NOMO-1 treated with dmso at 0.1 percent for 144 hours (cell line): ENCODE results near the gene KMT2E.

ENCODE experiments used
- DNase-seq: peaks from one replicate; lab custom pipeline; 2025; ENCODE audit not compliant: unreplicated experiment; lab: John Stamatoyannopoulos, UW

KMT2E gene

GRCh38 chr7:105068886-105069285 lies 54.9 kb downstream of the KMT2E start:
- no peak for DNase-seq

GRCh38 chr7:105073143-105073542 lies 59.1 kb downstream of the KMT2E start:
- no peak for DNase-seq

- DNase-seq = no peak
Measured at GRCh38 chr7:105079348-105079747, 65.3 kb downstream of the KMT2E start.

GRCh38 chr7:105084581-105084980 lies 70.6 kb downstream of the KMT2E start:
- DNase-seq = no peak

- no peak for DNase-seq
Measured at GRCh38 chr7:105086850-105087249, 72.8 kb downstream of the KMT2E start.

GRCh38 chr7:105087981-105088380 lies 74.0 kb downstream of the KMT2E start:
- no peak for DNase-seq

- no peak for DNase-seq
Measured at GRCh38 chr7:105088456-105088855, 74.5 kb downstream of the KMT2E start.

- DNase-seq = no peak
Measured at GRCh38 chr7:105094966-105095365, 81.0 kb downstream of the KMT2E start.

GRCh38 chr7:105096306-105096705 lies 82.3 kb downstream of the KMT2E start:
- DNase-seq = no peak

- DNase-seq = no peak
Measured at GRCh38 chr7:105097619-105098018, 83.6 kb downstream of the KMT2E start.

GRCh38 chr7:105098863-105099515 lies 85.0 kb downstream of the KMT2E start:
- no peak for DNase-seq

GRCh38 chr7:105101864-105102263 lies 87.9 kb downstream of the KMT2E start:
- DNase-seq = no peak

GRCh38 chr7:105102557-105103352 lies 88.8 kb downstream of the KMT2E start:
- DNase-seq = no peak

- DNase-seq = no peak
Measured at GRCh38 chr7:105105579-105105978, 91.6 kb downstream of the KMT2E start.

GRCh38 chr7:105106473-105106872 lies 92.5 kb downstream of the KMT2E start:
- no peak for DNase-seq

- no peak for DNase-seq
Measured at GRCh38 chr7:105107458-105107857, 93.5 kb downstream of the KMT2E start.

GRCh38 chr7:105112440-105113418 lies 98.7 kb downstream of the KMT2E start:
- no peak for DNase-seq

- no peak for DNase-seq
Measured at GRCh38 chr7:105118612-105119600, 104.9 kb downstream of the KMT2E start.

- DNase-seq = no peak
Measured at GRCh38 chr7:105122619-105123018, 108.6 kb downstream of the KMT2E start.

- DNase-seq = no peak
Measured at GRCh38 chr7:105125745-105126144, 111.7 kb downstream of the KMT2E start.
